ENCODE measurements around the gene CEBPB.

The CEBPB gene

DNA sequence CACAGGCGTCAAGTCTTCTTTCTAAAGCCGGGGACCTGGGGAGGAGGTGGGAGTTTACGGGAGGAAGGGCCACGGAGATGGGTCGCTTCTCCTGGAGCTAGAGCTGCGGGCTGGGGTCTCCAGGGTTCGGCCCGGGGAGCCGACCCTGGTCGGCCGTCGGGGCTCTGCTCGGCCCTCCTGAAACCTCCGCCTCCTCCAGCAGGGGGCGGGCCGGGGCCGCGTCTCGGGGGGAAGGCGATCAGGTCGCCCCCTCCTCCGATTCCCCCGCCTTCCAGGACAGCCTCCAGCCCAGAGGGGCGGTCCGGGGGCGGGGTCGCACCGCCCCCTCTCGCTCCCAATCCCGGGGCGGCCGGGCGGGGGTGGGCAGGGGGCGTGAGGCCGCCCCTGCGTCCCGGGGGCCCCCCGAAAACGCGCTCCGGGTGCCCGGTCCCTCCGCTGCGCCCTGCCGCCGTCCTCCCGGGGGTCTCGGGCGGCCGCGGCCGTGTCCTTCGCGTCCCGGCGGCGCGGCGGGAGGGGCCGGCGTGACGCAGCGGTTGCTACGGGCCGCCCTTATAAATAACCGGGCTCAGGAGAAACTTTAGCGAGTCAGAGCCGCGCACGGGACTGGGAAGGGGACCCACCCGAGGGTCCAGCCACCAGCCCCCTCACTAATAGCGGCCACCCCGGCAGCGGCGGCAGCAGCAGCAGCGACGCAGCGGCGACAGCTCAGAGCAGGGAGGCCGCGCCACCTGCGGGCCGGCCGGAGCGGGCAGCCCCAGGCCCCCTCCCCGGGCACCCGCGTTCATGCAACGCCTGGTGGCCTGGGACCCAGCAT, at the start of gene CEBPB:
CEBPB (plus strand) TSS at position 580 of the 814 bp plus-strand sequence; CDS start at position 784, 204 bp downstream.
- H3K27ac ChIP-seq (ENCODE audit: low read depth, low read length), result peak within 1 kb of the TSS; percentile 83
- peaks cover 38% of the 10 kb centered on the region for H3K79me2 ChIP-seq (ENCODE audit: control insufficient read depth, insufficient read depth, low read length, unreplicated experiment)
- H3K4me1 ChIP-seq (ENCODE audit: control insufficient read depth, insufficient read depth, low read length, unreplicated experiment), result peaks cover 23% of the 10 kb centered on the region
- peaks cover 14% of the 10 kb centered on the region; the same call in 1 of the 2 replicates for H3K36me3 ChIP-seq (ENCODE audit: insufficient read depth, low read length)
- H2AFZ ChIP-seq (ENCODE audit: low read length, unreplicated experiment), result peak within 1 kb of the TSS; percentile 9
- peak within 1 kb of the TSS; percentile 86 for H3K4me3 ChIP-seq (ENCODE audit: low read depth, low read length)
- H3K27me3 ChIP-seq (ENCODE audit: insufficient read depth, low read length), result no peaks in the 10 kb centered on the region

DNA sequence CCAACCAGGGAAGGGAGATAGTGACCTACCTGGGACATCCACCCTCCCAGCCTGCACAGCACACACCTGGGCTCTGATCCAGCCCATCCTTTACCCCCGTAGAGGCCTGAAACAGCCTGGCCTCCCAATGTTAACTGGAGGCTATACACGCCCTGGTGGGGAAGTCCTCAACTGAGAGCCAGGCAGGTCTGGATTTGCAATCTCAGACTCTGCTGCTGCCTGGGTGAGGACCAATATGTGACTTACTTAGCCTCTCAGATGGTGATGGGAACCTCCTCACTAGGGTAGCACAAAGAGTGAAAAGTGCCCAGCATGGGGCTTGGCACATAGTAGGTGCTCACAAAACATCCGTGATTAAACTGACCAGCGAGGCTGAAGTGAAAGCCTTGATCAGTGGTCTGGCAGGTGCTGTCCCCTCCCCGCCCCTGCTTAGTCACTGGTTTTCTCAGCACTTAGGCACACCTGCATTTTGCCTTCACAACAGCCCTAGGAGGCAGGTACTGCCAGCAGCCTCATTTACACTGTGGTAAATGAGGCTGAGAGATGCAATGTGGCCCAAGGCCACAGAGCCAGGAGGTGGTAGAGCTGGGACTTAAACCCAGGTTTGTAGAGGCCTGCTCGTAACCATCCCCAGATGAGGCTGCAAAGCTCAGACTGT, 49.5 kb upstream of the CEBPB start:
- Histone ChIP-seq H3K27ac (ENCODE audit: low read depth, low read length) (peak overlapping the region; percentile 37; the same call in 1 of the 2 replicates), H3K27me3 (ENCODE audit: insufficient read depth, low read length) (no peaks in the 10 kb centered on the region), H2AFZ (ENCODE audit: low read length, unreplicated experiment) (no peak overlapping the region), H3K79me2 (ENCODE audit: control insufficient read depth, insufficient read depth, low read length, unreplicated experiment) (peaks cover 52% of the 10 kb centered on the region), H3K36me3 (ENCODE audit: insufficient read depth, low read length) (peaks cover 7% of the 10 kb centered on the region; the same call in 1 of the 2 replicates), H3K4me1 (ENCODE audit: control insufficient read depth, insufficient read depth, low read length, unreplicated experiment) (peaks cover 63% of the 10 kb centered on the region), H3K4me3 (ENCODE audit: low read depth, low read length) (no peak overlapping the region)

DNA sequence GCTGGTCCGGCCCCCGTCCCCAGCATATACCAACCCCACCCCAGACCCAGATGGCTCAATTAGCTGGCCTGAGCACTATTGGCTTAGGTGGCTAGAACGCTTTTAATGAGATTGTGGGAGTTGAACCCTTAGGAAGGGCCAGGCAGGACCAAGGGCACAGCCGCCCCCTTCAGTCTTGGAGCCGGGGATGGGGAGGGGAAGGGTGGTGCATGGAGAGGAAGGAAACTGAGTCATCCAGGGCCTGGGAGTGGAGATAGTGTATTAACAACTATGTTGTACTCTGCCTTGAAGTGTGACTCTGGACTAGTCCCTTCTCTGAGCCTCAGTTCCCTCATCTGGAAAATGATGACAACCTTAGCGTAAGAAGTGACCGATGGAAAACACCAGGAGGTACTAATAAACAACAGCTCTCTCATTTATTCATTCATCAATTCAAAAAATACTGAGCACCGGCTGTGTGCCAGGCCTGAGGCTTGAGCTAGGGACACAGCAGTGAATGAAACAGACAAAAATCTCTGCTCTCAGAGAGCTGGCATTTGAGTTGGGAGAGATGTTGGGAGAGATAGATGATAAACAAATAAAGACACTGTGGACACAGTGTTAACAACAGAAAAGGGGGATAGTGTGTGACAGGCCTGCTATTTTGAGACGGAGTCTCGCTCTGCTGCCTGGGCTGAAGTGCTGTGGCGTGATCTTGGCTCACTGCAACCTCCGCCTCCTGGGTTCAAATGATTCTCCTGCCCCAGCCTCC, 48.6 kb upstream of the CEBPB start:
- Histone ChIP-seq H3K27me3 (ENCODE audit: insufficient read depth, low read length) (no peaks in the 10 kb centered on the region), H3K27ac (ENCODE audit: low read depth, low read length) (peak overlapping the region; percentile 37; the same call in 1 of the 2 replicates), H3K36me3 (ENCODE audit: insufficient read depth, low read length) (peaks cover 7% of the 10 kb centered on the region; the same call in 1 of the 2 replicates), H3K79me2 (ENCODE audit: control insufficient read depth, insufficient read depth, low read length, unreplicated experiment) (peaks cover 55% of the 10 kb centered on the region), H2AFZ (ENCODE audit: low read length, unreplicated experiment) (no peak overlapping the region), H3K4me3 (ENCODE audit: low read depth, low read length) (no peak overlapping the region), H3K4me1 (ENCODE audit: control insufficient read depth, insufficient read depth, low read length, unreplicated experiment) (peaks cover 66% of the 10 kb centered on the region)

DNA sequence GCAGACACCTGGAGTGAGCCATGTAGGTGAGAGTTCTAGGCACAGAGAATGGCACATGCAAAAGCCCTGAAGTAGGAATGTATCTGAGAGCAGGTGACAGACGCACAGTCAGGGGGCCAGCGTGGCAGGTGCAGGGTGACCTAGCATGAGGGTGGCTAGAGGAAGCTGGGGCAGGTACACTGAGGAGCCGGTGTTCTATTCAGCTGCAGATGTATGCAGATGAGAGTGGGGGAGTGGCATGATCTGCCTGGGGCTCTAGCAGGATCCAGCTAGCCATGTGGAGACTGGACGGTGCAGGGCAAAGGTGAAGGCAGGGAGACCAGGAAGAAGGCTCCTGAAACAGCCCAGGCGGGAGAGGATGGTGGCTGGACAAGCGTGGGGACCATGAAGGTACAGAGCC, 47.8 kb upstream of the CEBPB start:
- H3K79me2 ChIP-seq (ENCODE audit: control insufficient read depth, insufficient read depth, low read length, unreplicated experiment), result peaks cover 63% of the 10 kb centered on the region
- H3K4me3 ChIP-seq (ENCODE audit: low read depth, low read length), result no peak overlapping the region
- H3K4me1 ChIP-seq (ENCODE audit: control insufficient read depth, insufficient read depth, low read length, unreplicated experiment), result peaks cover 66% of the 10 kb centered on the region
- H3K36me3 ChIP-seq (ENCODE audit: insufficient read depth, low read length), result peaks cover 7% of the 10 kb centered on the region; the same call in 1 of the 2 replicates
- H2AFZ ChIP-seq (ENCODE audit: low read length, unreplicated experiment), result no peak overlapping the region
- H3K27ac ChIP-seq (ENCODE audit: low read depth, low read length), result no peak overlapping the region
- no peaks in the 10 kb centered on the region for H3K27me3 ChIP-seq (ENCODE audit: insufficient read depth, low read length)

DNA sequence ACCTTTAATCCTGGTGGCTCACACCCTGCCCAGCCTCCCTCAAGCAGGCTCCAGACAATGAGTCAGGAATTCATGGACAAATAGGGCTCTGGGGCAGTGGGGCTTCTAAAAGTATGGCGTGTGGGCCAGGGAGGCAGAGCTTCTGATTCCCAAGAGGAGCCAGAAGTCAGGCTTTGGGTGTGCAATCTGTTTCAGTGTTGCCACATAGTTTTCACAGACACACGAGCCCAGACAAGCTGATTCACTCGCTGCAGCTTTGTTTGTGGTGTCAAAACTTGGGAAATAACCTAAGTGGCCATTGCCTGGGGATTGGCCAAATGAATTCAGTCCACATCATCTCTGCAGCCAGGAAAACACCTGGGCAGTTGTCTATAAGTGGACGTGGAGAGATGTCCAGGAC, 46.3 kb upstream of the CEBPB start:
- Histone ChIP-seq H3K4me1 (ENCODE audit: control insufficient read depth, insufficient read depth, low read length, unreplicated experiment) (peaks cover 63% of the 10 kb centered on the region), H3K79me2 (ENCODE audit: control insufficient read depth, insufficient read depth, low read length, unreplicated experiment) (peaks cover 77% of the 10 kb centered on the region), H3K36me3 (ENCODE audit: insufficient read depth, low read length) (peaks cover 7% of the 10 kb centered on the region; the same call in 1 of the 2 replicates), H3K27ac (ENCODE audit: low read depth, low read length) (peak overlapping the region; percentile 84), H3K4me3 (ENCODE audit: low read depth, low read length) (no peak overlapping the region), H2AFZ (ENCODE audit: low read length, unreplicated experiment) (no peak overlapping the region), H3K27me3 (ENCODE audit: insufficient read depth, low read length) (no peaks in the 10 kb centered on the region)

DNA sequence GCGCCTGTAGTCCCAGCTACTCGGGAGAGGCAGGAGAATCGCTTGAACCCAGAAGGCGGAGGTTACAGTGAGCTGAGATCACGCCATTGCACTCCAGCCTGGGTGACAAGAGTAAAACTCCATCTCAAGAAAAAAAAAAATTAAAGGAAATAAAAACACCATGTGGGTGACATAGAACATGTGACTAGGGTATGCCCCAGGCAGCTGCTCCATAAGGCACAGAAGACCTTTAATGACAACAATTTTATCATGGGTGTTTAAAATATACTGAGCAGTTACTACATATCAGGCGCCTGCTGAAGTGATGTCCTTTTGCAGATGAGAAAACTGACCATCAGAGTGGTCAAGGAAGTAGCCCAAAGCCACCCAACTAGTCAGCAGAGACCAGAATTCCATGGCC, 45.1 kb upstream of the CEBPB start:
- Histone ChIP-seq H3K27ac (ENCODE audit: low read depth, low read length) (peak overlapping the region; percentile 84; the same call in 1 of the 2 replicates), H3K79me2 (ENCODE audit: control insufficient read depth, insufficient read depth, low read length, unreplicated experiment) (peaks cover 79% of the 10 kb centered on the region), H2AFZ (ENCODE audit: low read length, unreplicated experiment) (no peak overlapping the region), H3K27me3 (ENCODE audit: insufficient read depth, low read length) (no peaks in the 10 kb centered on the region), H3K4me3 (ENCODE audit: low read depth, low read length) (no peak overlapping the region), H3K36me3 (ENCODE audit: insufficient read depth, low read length) (peaks cover 7% of the 10 kb centered on the region; the same call in 1 of the 2 replicates), H3K4me1 (ENCODE audit: control insufficient read depth, insufficient read depth, low read length, unreplicated experiment) (peaks cover 71% of the 10 kb centered on the region)

DNA sequence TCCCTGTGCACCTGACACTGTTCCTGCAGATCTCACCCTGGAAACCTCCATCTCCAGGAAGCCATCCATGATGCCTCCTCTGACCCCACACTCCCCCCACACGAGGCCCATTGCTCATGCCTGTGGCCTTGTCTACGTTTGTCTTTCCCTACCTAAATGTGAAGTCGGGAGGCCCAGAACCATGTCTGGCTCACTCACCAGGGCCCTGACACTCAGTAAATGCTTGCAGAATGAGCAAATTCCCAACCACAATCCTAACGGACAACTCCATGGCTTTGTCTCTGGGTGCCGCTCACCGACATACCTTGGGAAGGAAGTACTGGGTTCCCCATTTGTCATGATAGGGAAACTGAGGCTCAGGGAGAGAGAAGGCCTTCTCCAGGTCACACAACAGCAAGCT, 44.4 kb upstream of the CEBPB start:
- Histone ChIP-seq H3K27ac (ENCODE audit: low read depth, low read length) (peak overlapping the region; percentile 84; the same call in 1 of the 2 replicates), H2AFZ (ENCODE audit: low read length, unreplicated experiment) (no peak overlapping the region), H3K36me3 (ENCODE audit: insufficient read depth, low read length) (peaks cover 7% of the 10 kb centered on the region; the same call in 1 of the 2 replicates), H3K4me1 (ENCODE audit: control insufficient read depth, insufficient read depth, low read length, unreplicated experiment) (peaks cover 75% of the 10 kb centered on the region), H3K4me3 (ENCODE audit: low read depth, low read length) (no peak overlapping the region), H3K27me3 (ENCODE audit: insufficient read depth, low read length) (no peaks in the 10 kb centered on the region), H3K79me2 (ENCODE audit: control insufficient read depth, insufficient read depth, low read length, unreplicated experiment) (peaks cover 80% of the 10 kb centered on the region)

DNA sequence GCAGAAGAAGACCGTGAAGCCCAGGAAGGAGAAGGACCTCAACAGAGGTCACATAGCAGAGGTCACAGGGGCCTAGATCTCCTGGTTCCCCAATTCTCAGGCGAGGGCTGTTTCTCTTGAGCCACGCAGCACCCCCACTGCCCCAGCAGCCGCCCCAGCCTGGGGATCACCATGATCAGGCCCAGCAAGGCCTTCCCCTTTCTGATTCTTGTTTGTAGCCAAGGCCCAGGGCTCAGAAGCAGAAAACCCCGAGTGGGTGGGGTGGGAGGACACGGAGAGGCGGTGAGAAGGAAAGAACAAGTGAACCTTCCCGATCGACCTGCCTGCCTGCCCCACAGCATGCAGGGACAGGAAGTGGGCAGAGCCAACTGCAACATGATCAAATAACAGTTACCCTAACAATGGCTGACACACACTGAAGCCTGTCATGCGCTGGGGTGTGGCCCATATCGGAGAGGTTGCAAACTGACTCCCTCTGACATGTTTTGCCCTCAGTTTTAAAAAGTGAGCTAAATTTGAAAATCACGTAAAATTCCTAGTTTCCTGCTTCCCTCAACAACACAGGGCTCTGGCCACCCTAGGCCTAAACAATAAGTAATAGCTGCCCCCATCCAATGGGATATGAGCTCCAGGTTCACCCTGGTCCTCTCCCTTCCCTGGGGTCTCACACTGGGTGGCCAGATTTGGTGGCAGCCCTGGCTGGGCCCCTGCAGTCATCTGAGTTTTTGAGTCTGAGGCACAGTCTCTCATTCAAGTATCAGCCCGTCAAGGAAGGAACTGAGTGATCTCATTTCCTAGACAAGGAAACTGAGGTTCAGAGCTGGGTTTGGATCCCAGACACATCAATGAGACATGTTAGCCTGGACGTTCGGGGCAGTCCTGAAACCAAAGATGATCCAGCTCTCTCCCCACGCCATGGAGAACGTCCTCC, 43.6 kb upstream of the CEBPB start:
- H2AFZ ChIP-seq (ENCODE audit: low read length, unreplicated experiment), result no peak overlapping the region
- H3K79me2 ChIP-seq (ENCODE audit: control insufficient read depth, insufficient read depth, low read length, unreplicated experiment), result peaks cover 81% of the 10 kb centered on the region
- no peak overlapping the region for H3K4me3 ChIP-seq (ENCODE audit: low read depth, low read length)

DNA sequence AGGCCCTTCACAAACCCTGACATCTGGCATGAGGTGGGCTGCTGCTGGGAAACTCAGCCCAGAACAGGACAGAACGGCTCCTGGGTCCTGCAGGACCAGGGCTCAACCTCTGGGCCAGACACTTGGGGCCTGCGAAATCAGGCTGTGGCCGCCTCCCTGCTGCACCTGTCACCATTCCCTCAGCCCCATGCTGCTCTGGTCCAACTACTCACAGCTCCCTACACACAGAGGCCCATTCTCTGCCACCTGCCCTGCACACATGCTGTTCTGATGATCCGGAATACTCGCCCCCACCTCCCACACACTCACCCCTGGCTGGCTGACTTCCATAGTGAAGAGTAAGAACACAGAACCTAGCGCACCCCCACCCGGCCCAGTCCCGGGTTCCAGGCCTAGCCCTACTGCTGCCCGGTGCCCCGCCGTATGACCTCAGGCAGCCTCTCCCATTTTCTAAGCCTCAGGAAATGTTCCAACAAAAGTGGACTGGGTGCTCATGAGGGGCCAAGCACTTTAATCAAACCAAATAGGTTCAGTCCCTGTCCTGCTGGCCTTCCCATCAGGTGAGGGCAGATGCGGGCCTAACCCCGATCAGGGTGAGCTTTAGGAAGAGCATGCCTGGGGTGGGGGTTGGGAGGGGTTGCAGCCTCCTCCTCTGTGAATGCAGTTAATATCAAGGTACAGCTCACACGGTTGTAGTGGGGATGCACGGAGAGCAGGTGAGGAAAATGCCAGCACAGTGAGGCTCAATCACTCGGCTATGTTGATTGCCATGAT, 41.0 kb upstream of the CEBPB start:
- no peaks in the 10 kb centered on the region; the same call in 1 of the 2 replicates for H3K36me3 ChIP-seq (ENCODE audit: insufficient read depth, low read length)
- H3K4me3 ChIP-seq (ENCODE audit: low read depth, low read length), result no peak overlapping the region
- no peaks in the 10 kb centered on the region for H3K27me3 ChIP-seq (ENCODE audit: insufficient read depth, low read length)
- no peak overlapping the region for H3K27ac ChIP-seq (ENCODE audit: low read depth, low read length)
- peaks cover 63% of the 10 kb centered on the region for H3K4me1 ChIP-seq (ENCODE audit: control insufficient read depth, insufficient read depth, low read length, unreplicated experiment)
- H3K79me2 ChIP-seq (ENCODE audit: control insufficient read depth, insufficient read depth, low read length, unreplicated experiment), result peaks cover 80% of the 10 kb centered on the region
- no peak overlapping the region for H2AFZ ChIP-seq (ENCODE audit: low read length, unreplicated experiment)

More for the DNA sequence above, 43.6 kb upstream of the CEBPB start:
- Histone ChIP-seq H3K27ac (ENCODE audit: low read depth, low read length) (peak overlapping the region; percentile 84), H3K27me3 (ENCODE audit: insufficient read depth, low read length) (no peaks in the 10 kb centered on the region), H3K36me3 (ENCODE audit: insufficient read depth, low read length) (peaks cover 7% of the 10 kb centered on the region; the same call in 1 of the 2 replicates), H3K4me1 (ENCODE audit: control insufficient read depth, insufficient read depth, low read length, unreplicated experiment) (peaks cover 74% of the 10 kb centered on the region)
